A549 treated with AZD9567 at 1 μM for 4 hours (cell line): ENCODE measurements around the gene CHMP4B. TPM values are rescaled to one million over a fixed set of nuclear protein-coding genes. Genes with fewer than 3 reads are reported as not detected.

Experiments used
- total RNA-seq: library from RNA; stranded (reverse); fragments of 200-300 nt; extraction: Qiagen RNA extraction; gene quantifications from 5 replicates; pipeline ENCODE4 v1.2.3, GENCODE V29; 2022; ENCODE audit not compliant: insufficient read depth

The CHMP4B gene, protein sequence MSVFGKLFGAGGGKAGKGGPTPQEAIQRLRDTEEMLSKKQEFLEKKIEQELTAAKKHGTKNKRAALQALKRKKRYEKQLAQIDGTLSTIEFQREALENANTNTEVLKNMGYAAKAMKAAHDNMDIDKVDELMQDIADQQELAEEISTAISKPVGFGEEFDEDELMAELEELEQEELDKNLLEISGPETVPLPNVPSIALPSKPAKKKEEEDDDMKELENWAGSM
- total RNA-seq = 132 to 158 TPM (median 154 TPM) in 5 replicates

DNA sequence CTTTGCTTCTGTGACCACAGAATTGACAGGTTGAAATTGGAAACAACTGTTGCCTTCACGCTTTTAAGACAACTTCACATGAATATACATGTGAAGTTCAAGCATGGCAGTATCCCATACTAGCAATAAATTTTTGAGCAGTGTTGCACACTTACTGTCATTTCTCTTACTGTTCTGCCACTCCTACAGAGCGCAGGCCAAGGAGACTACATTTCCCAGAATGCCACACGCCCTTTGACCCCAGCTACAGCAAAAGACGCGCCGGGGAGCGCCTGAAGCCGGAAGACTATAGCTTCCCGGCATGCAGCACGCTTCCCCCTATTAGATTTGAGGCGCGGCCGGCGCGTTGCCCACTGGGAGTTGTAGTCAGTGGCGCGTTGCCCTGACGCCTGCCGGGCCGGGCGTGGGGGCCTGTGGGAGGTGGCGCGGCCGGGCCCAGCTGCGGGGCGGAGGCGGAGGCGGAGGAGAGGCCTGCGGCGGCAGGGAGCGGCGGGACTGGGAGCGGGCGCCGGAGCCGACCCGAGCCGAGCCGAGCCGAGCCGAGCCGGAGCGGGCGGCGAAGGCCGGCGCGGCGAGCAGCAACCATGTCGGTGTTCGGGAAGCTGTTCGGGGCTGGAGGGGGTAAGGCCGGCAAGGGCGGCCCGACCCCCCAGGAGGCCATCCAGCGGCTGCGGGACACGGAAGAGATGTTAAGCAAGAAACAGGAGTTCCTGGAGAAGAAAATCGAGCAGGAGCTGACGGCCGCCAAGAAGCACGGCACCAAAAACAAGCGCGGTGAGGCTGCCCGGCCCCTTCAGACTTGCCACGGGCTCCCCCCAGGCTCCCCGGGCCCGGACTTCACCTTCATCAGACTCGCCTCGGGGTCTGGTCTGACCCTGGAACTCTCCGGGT is at the start of gene CHMP4B:
Gene CHMP4B, plus strand, starts transcription at position 464 of the 891 bp plus-strand sequence. Its CDS starts 121 bp downstream, at position 585.

Other genes starting within 250 kb of the CHMP4B start
- gene C20orf144, start 149.0 kb upstream of the CHMP4B start, total RNA-seq = 0.06 to 0.07 TPM (median 0.07 TPM) in 3 of 5 replicates, not detected in the others
- gene ACTL10, start 144.4 kb upstream of the CHMP4B start, total RNA-seq = 0.05 TPM in 1 of 5 replicates, not detected in the others
- gene NECAB3, start 136.9 kb upstream of the CHMP4B start, total RNA-seq = 8.3 to 15.0 TPM (median 13.7 TPM) in 5 replicates
- 25.2 to 33.1 TPM (median 30.8 TPM) in 5 replicates for gene E2F1, start 125.0 kb upstream of the CHMP4B start, total RNA-seq
- 6.3 to 7.4 TPM (median 6.4 TPM) in 5 replicates for gene PXMP4, start 91.0 kb upstream of the CHMP4B start, total RNA-seq
- 1.8 to 3.5 TPM (median 3.0 TPM) in 5 replicates for gene ZNF341, start 79.4 kb upstream of the CHMP4B start, total RNA-seq
- 119 to 159 TPM (median 158 TPM) in 5 replicates for gene RALY, start 182.6 kb downstream of the CHMP4B start, total RNA-seq